Stimulated activated CD4-positive, alpha-beta T cell treated with anti-CD3 and anti-CD28 coated beads, Interleukin-2, amount 100 ng/mL, for 24 hours (primary cell): ENCODE data around the gene HSPA13.
"Not testable (repeated sequence)": the region's sequence is repeated elsewhere in the genome, so short reads cannot be mapped to it uniquely, and the experiment has no call there.

Experiments used
- DNase-seq, 2 donors: peaks; one replicate each; pipeline ENCODE4 v3.0.0-alpha.2; 2020

The HSPA13 gene

GRCh38 chr21:14382835-14383595 is at the start of gene HSPA13:
Gene HSPA13, minus strand, starts transcription at chr21:14383146. Its CDS starts 27 bp downstream, at chr21:14383119.
- DNase-seq, result peak; percentile 98 to 99

DNA sequence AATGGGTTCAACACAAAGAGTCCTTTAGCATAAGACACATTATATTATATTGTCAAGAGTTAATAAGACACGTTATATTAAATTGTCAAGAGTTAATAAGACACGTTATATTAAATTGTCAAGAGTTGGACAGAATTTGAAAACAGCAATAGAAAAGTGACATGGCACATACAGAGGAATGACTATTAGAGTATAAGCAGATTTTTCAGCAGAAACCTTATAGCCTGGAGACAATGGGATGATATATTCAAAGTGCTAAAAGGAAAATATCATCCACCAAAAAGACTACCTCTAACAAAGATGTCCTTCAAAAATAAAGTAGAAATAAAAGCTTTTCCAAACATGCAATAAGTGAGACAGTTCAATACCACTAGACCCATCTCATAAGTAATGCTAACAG is 36.0 kb upstream of the HSPA13 start:
- no peak for DNase-seq

DNA sequence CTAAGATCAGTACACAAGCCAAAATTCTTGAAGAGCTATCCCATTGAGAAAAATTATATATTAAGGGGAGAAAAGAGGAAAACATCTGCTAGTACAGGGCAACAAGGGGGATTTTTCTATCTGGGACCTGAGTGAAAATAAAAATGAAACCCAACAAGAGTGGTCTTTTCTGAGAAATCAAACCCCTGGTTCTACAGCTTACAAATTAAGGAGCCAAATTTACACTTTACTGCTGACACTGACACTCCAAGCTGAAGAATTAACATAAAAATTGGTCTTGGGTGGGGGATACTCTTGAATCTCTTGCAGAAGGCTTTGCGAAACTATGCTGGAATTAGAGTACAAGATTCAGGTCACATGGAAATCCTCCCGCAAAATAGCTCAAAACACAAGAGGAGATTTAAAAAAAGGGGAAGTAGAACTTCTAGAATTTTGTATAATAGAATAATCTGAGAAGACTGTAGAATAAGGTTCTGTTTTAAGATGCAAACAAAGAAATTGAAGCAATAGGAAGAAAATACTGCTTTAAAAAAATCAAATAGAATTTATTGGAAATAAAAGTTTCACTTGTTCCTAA is 32.1 kb upstream of the HSPA13 start:
- DNase-seq, result no peak

GRCh38 chr21:14405962-14406361 is 23.0 kb upstream of the HSPA13 start:
- no peak for DNase-seq

GRCh38 chr21:14405225-14405624 is 22.3 kb upstream of the HSPA13 start:
- DNase-seq, result no peak

DNA sequence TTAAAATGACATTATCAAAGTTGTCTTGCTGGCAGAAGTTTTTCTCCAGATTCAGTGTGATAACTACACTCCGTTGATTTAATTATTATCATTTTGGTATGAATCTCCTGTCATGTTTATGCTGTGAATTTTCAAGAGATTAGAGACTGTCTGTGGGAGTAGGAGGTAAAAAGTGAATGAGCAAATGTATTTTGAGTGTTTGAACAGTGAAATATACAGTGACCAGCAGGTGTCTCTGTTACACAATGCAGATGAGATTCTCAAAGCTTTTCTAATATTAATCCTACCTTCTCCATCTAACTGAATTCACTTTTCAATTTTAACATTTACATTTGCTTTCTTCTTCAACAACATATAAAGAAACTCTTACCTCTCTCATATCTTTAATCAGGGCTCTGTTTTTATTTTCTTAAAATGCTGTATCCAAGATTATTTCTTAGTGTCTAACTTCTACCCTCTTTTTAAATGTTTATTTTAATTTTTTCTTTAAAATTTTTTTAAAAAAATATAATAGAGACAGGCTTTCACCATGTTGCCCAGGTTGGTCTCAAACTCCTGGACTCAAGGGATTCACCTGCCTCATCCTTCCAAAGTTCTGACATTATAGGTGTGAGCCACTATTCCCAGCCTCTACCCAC is 20.9 kb upstream of the HSPA13 start:
- no peak for DNase-seq

DNA sequence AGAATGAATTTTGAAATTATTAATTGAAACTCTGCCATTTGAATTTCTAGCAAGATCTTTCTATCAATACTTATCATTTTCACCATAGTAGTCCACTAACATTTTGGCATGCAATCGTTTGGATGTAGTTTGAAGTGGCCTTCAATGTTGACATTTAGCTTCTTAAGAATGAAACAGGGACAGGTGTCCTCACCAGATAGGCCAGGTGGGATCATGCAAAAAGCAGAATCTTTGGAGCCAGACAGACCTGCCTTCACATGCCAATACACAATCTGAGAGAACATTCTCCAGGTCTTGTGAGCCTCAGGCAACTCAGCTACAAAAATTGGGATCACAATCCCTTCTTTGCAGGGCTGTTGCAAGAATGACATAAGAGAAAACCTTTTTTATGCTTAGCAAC is 18.3 kb upstream of the HSPA13 start:
- DNase-seq, result no peak

- DNase-seq, result no peak
Measured at GRCh38 chr21:14388282-14388681, 5.3 kb upstream of the HSPA13 start.

- no peak for DNase-seq
Measured at GRCh38 chr21:14384453-14384852, 1.5 kb upstream of the HSPA13 start.

DNA sequence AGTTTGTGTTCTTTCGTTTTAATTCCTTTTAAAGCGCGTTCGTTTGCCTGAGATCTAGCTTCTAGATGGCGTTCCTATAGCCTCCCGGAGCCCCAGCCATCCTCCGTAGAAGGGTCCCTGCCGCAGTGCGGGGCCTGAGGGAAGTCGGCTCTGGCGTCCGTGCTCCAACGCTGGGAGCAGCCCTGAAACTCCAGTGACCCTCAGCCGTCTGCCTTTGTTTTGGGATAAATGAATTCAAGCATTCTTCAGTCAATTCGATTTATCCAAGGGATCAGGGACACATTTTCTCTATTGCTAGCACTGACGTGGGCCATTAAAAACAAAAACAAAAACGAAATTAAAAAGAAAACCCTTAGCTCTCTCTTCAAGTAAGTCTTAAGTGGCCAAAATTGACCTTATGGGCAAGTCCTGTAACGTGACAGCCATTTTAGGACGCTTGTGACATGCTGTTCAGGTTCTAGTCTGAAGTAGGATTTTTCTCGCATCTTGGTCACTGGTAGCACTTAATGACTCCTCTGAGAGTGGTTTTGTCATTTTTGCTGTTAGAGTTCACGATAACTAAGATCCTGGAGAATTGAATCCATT is 742 bp upstream of the HSPA13 start:
- DNase-seq, result no peak

DNA sequence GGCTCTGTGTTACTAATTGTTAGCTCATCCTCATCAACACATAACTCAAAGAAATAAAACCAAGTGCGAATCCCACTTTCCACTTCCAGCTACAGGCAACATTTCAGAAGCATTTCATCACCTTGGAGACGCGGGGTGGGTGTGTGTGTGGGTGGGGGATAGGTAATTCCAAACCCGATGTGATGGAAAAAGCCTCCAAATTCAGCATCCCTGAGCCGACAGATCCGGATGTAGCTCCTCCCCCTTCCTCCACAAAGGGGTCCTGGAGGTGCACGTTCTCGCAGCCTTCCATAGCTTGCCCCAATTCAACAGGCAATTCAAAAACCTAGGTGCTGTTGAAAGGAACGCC is 486 bp downstream of the HSPA13 start:
- DNase-seq, result peak; percentile 52 to 54

DNA sequence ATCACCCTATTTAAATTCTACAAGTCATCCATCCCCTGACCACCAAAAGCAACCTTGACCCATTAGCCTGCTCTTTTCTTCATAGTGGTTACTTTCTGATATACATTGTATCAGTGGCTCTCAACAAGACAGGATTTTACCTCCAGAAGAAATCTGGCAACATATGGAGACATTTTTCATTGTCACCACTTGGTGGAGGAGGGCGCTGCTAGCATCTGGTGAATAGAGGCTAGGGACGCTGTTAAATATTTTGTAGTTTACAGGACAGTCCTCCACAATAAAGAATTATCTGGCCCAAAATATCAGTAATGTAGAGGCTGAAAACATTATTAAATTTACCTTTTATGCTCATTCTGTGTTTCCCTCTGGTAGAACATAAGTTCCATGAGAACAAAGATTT is 6.1 kb downstream of the HSPA13 start:
- DNase-seq, result no peak

DNA sequence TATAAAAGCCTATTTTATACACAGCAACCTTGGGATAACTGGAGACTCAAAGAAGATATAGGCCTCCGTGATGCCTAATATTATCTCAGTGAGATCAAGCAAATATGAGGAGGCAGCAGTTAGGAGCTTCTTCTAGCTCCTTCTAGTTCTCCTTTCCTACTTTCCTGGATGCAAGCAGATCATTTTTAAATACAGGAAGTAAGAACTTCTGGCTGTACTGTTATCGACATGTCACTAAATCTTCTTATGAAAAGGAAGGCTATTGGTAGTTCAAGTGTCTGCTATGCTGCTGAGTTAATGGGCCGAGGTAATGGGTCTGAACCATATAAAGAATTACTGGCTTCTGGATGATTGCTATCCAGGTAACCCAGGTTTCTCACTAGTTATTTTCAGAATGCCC is 15.9 kb downstream of the HSPA13 start:
- DNase-seq, result no peak

DNA sequence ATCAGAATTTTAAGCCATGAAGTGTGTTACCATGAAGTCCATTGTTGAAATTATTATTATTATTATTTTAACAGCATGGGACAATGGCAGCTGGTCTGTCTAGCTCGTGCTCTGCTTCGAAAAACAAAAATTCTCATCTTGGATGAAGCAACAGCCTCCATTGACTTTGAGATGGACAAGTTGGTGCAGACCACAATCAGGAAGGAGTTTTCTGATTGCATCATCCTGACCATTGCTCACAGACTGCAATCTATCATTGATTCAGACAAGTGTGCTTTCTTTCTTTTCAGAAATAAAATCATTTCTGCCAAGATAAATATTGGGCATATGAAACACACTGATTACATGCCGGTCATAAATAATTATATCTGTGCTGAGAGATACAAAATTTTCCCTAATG is 21.0 kb downstream of the HSPA13 start:
- DNase-seq, result no peak

DNA sequence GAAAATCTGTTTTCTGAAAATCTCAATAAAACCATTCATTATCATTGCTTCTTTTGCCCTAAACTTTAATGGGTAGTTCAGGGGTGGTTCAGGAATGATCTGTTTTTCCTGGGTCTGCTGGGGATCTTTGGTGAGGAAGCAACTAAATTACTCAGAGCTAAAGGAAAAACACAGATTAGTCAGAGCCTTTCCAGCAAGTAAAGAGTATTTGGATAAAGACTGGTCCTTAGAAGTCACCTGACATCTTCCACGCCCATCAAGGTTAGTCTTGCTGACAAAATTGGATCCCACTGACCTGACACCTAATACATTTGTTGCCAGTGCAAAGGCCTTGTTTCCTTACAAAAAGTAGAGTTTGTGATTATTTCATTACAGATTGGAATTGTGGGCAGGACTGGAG is 24.2 kb downstream of the HSPA13 start:
- DNase-seq, result no peak

DNA sequence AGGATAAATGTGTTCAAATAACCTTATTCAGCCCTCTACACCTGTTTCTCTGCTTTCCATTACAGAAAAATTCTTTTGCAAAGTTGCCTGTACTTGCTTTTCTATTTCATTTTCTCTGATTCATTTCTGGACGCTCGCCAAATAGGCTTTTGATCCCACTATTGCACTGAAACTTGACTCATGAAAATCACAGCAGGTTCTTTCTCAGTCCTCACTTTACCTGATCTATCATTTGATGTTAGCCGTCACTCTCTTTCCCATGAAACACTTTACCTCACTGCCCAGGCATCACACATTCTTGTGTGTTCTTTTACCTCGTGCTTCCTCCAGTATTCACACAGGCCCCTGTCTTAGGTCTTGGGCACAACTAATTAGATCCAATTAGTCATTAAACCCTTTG is 26.2 kb downstream of the HSPA13 start:
- DNase-seq, result no peak

GRCh38 chr21:14354515-14354914 is 28.4 kb downstream of the HSPA13 start:
- DNase-seq, result no peak

DNA sequence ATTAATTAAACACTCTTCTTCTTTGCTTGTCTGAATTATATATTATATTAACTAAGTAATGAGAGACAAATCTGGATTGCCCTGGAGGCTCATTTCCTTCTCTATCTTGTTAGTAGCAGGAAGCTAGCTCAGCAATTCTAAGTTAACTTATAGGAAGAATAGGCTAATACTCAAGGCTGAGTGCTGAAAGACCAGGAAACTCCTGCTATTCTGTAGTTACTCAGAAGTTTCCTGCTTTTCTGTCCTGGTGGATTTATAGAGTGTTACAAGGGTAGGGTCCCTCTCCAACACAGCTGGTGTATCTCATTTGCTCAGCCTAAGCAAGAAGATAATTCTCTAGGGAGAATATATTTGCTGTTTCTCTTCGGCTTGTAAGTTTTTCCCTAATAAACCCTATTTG is 29.2 kb downstream of the HSPA13 start:
- DNase-seq, result no peak

DNA sequence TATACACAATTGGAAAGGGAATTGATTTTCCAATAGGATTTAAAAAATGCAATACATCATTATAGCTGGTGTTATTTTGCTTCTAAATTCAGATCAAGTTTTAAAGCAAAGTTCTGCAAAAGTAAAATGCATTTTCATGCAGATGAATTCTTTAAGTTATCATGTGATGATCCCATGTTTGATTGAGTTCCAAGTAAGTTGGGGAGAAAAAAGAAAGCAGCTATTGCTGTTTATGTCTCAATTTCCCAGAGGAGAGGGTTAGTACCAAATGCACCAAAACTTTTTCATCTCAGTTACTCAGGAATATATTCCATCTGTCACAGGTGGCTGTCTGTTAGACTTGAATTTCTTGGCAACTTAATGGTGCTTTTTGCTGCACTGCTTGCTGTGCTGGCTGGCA is 29.7 kb downstream of the HSPA13 start:
- no peak for DNase-seq

- not testable (repeated sequence) for DNase-seq
Measured at GRCh38 chr21:14327346-14327745, 55.6 kb downstream of the HSPA13 start.

- DNase-seq, result no peak
Measured at GRCh38 chr21:14325595-14325994, 57.4 kb downstream of the HSPA13 start.
